HCT116 (cell line): ENCODE measurements around the gene AKIRIN2.

Source experiments
- ATF3 ChIP-seq: IDR thresholded peaks from 2 replicates; pipeline ENCODE4 v1.6.1; 2012
- CTCF ChIP-seq, 3 experiments: fragments of 200-600 bp in 1 of 3; sonication (generic) in 1 of 3; IDR thresholded peaks in 2 of 3; conservative IDR thresholded peaks in 1 of 3; 2 replicates each; pipeline ENCODE4 v1.5.1; 2012 to 2017; ENCODE audit warnings: low read depth in 2 of 3, low read length in 2 of 3, antibody characterized with exemption in 1 of 3, borderline replicate concordance in 1 of 3, control low read depth in 1 of 3, mild to moderate bottlenecking in 1 of 3, mixed read lengths in 1 of 3, mixed run types in 1 of 3, moderate library complexity in 1 of 3; ENCODE audit not compliant: insufficient read depth in 1 of 3
- EZH2 ChIP-seq: fragments of 200-600 bp; sonication (generic); IDR thresholded peaks from 2 replicates; pipeline ENCODE4 v1.6.1; 2017; ENCODE audit warnings: antibody characterized with exemption, mixed run types
- FOSL1 ChIP-seq: IDR thresholded peaks from 2 replicates; pipeline ENCODE4 v1.6.1; 2012; ENCODE audit warnings: low read depth
- MAX ChIP-seq: IDR thresholded peaks from 2 replicates; pipeline ENCODE4 v1.6.1; 2012
- SIN3A ChIP-seq: IDR thresholded peaks from 2 replicates; pipeline ENCODE4 v1.6.1; 2012; ENCODE audit warnings: low read depth
- SRF ChIP-seq: IDR thresholded peaks from 2 replicates; pipeline ENCODE4 v1.6.1; 2012; ENCODE audit warnings: low read depth

- TF ChIP-seq CTCF (IDR thresholded peaks at IDR 0.05 in 2 of 3, conservative IDR thresholded peaks at IDR 0.05 in 1 of 3; ENCODE audit: borderline replicate concordance in 1 of 3, insufficient read depth in 1 of 3, low read depth in 2 of 3, low read length in 2 of 3) (no peak), MAX (no peak), SRF (no peak), ATF3 (no peak), EZH2 (no peak), SIN3A (no peak), FOSL1 (no peak)
Observed at GRCh38 chr6:87653074-87653962, 48.7 kb downstream of the AKIRIN2 start.
